GM13977 (cell line): ENCODE results near the gene NOTCH2.

Source experiments
- DNase-seq: peaks from one replicate; pipeline ENCODE4 v3.0.0; 2012; ENCODE audit warnings: low spot score
- CTCF ChIP-seq: IDR thresholded peaks from 2 replicates; pipeline ENCODE4 v1.5.1; 2012; ENCODE audit warnings: mild to moderate bottlenecking, control low read depth; ENCODE audit not compliant: insufficient read depth; ENCODE audit errors: extremely low read depth, missing control alignments
- in situ Hi-C: fragments of 300-500 bp; cut with MboI; formaldehyde crosslinking; loops from one replicate; pipeline ENCODE4 v1.12.0; 2022; ENCODE audit warnings: low sequenced_read_pairs, low pct_unique_long_range_greater_than_20kb, mixed read lengths, inconsistent platforms; ENCODE audit not compliant: unreplicated experiment

The NOTCH2 gene

GRCh38 chr1:119865627-119866026, 203.8 kb downstream of the NOTCH2 start:
- in situ Hi-C loops = no loop called here
- no peak for DNase-seq
- TF ChIP-seq CTCF = no peak

- no peak for DNase-seq
- in situ Hi-C loops = no loop called here
- TF ChIP-seq CTCF = no peak
Observed at GRCh38 chr1:119862276-119862675, 207.2 kb downstream of the NOTCH2 start.
